HEK293T (cell line): Measurements from ENCODE around the gene SUN2.

ENCODE experiments used
- ARNT ChIP-seq: fragments of 450-650 bp; IDR thresholded peaks from 2 replicates; pipeline ENCODE4 v1.6.1; 2017; ENCODE audit warnings: mild to moderate bottlenecking
- ELF4 ChIP-seq: fragments of 450-650 bp; IDR thresholded peaks from 2 replicates; pipeline ENCODE4 v1.6.1; 2017; ENCODE audit warnings: antibody characterized with exemption
- HDGF ChIP-seq: fragments of 450-650 bp; IDR thresholded peaks from 2 replicates; pipeline ENCODE4 v1.6.1; 2017; ENCODE audit warnings: antibody characterized with exemption, borderline replicate concordance

DNA sequence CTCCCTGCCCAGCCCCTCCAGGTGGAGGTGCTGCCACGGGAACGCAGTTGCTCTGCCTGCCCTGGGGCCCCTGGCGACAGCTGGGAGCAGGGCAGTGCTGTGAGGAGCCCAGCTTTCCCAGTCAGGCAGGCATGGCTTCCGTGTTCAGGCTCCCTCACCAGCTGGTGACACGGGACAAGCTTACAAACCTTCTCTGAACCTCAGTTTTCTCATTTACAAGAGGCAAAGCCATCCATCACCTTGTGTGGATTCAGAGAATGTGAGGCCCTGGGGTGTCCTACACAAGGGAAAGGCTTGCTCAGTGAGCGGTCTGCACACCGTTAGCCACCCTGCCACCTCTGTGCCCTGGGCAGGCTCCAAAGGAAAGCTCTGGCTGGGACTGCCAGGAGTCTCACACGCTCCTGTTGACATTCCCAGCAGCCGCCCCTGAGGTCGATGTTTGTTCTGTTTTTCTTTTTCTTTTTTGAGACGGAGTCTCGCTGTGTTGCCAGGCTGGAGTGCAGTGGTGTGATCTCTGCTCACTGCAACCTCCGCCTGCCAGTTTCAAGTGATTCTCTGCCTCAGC, 23.5 kb downstream of the SUN2 start:
- no peak for TF ChIP-seq ARNT
- no peak for TF ChIP-seq ELF4
- TF ChIP-seq HDGF: no peak
